ENCODE measurements around the gene LCN6.

The LCN6 gene

GRCh38 chr9:136744773-136745172, 3.6 kb downstream of the LCN6 start:
- peaks cover 12% of the 10 kb centered on the region for H3K4me1 ChIP-seq (ENCODE audit: control insufficient read depth, insufficient read depth, low read length)
- no peaks in the 10 kb centered on the region for H3K36me3 ChIP-seq (ENCODE audit: control insufficient read depth, insufficient read depth, low read length)
- H3K27me3 ChIP-seq (ENCODE audit: control insufficient read depth, insufficient read depth, low read length) = peaks cover 40% of the 10 kb centered on the region
- H3K9ac ChIP-seq (ENCODE audit: low read length) = no peak overlapping the region
- H3K9me3 ChIP-seq (ENCODE audit: control insufficient read depth, low read length) = no peaks in the 10 kb centered on the region
- no peak overlapping the region for H3K4me3 ChIP-seq (ENCODE audit: low read length)

GRCh38 chr9:136743639-136744211, 4.6 kb downstream of the LCN6 start:
- Histone ChIP-seq H3K27me3 (ENCODE audit: control insufficient read depth, insufficient read depth, low read length) (peaks cover 40% of the 10 kb centered on the region), H3K36me3 (ENCODE audit: control insufficient read depth, insufficient read depth, low read length) (no peaks in the 10 kb centered on the region), H3K4me1 (ENCODE audit: control insufficient read depth, insufficient read depth, low read length) (peaks cover 12% of the 10 kb centered on the region), H3K9me3 (ENCODE audit: control insufficient read depth, low read length) (no peaks in the 10 kb centered on the region), H3K4me3 (ENCODE audit: low read length) (no peak overlapping the region), H3K9ac (ENCODE audit: low read length) (no peak overlapping the region)

GRCh38 chr9:136742591-136743391, 5.5 kb downstream of the LCN6 start, which contains the start of gene LCN10:
LCN10 (minus strand) TSS chr9:136742940; CDS start chr9:136742903, 37 bp downstream.
- H3K4me1 ChIP-seq (ENCODE audit: control insufficient read depth, insufficient read depth, low read length) = peaks cover 12% of the 10 kb centered on the region
- no peak within 1 kb of the TSS for H3K4me3 ChIP-seq (ENCODE audit: low read length)
- no peaks in the 10 kb centered on the region for H3K9me3 ChIP-seq (ENCODE audit: control insufficient read depth, low read length)
- H3K36me3 ChIP-seq (ENCODE audit: control insufficient read depth, insufficient read depth, low read length) = no peaks in the 10 kb centered on the region
- no peak within 1 kb of the TSS for H3K9ac ChIP-seq (ENCODE audit: low read length)
- H3K27me3 ChIP-seq (ENCODE audit: control insufficient read depth, insufficient read depth, low read length) = peaks cover 40% of the 10 kb centered on the region

- H3K4me3 ChIP-seq (ENCODE audit: low read length) = no peak overlapping the region
- no peaks in the 10 kb centered on the region for H3K9me3 ChIP-seq (ENCODE audit: control insufficient read depth, low read length)
- no peak overlapping the region for H3K9ac ChIP-seq (ENCODE audit: low read length)
- peaks cover 12% of the 10 kb centered on the region for H3K4me1 ChIP-seq (ENCODE audit: control insufficient read depth, insufficient read depth, low read length)
- H3K36me3 ChIP-seq (ENCODE audit: control insufficient read depth, insufficient read depth, low read length) = no peaks in the 10 kb centered on the region
- peaks cover 40% of the 10 kb centered on the region for H3K27me3 ChIP-seq (ENCODE audit: control insufficient read depth, insufficient read depth, low read length)
These were observed 6.3 kb downstream of the LCN6 start for GRCh38 chr9:136741883-136742571.

- peaks cover 12% of the 10 kb centered on the region for H3K4me1 ChIP-seq (ENCODE audit: control insufficient read depth, insufficient read depth, low read length)
- no peaks in the 10 kb centered on the region for H3K36me3 ChIP-seq (ENCODE audit: control insufficient read depth, insufficient read depth, low read length)
- no peaks in the 10 kb centered on the region for H3K9me3 ChIP-seq (ENCODE audit: control insufficient read depth, low read length)
- H3K27me3 ChIP-seq (ENCODE audit: control insufficient read depth, insufficient read depth, low read length) = peaks cover 40% of the 10 kb centered on the region
- no peak overlapping the region for H3K9ac ChIP-seq (ENCODE audit: low read length)
- H3K4me3 ChIP-seq (ENCODE audit: low read length) = no peak overlapping the region
These were observed 7.1 kb downstream of the LCN6 start for GRCh38 chr9:136740971-136741882.

- Histone ChIP-seq H3K9ac (ENCODE audit: low read length) (no peak overlapping the region), H3K4me1 (ENCODE audit: control insufficient read depth, insufficient read depth, low read length) (peaks cover 12% of the 10 kb centered on the region), H3K36me3 (ENCODE audit: control insufficient read depth, insufficient read depth, low read length) (no peaks in the 10 kb centered on the region), H3K4me3 (ENCODE audit: low read length) (no peak overlapping the region), H3K9me3 (ENCODE audit: control insufficient read depth, low read length) (no peaks in the 10 kb centered on the region), H3K27me3 (ENCODE audit: control insufficient read depth, insufficient read depth, low read length) (peaks cover 40% of the 10 kb centered on the region)
These were observed 7.8 kb downstream of the LCN6 start for GRCh38 chr9:136740491-136740890.

- H3K9me3 ChIP-seq (ENCODE audit: control insufficient read depth, low read length) = no peaks in the 10 kb centered on the region
- H3K4me1 ChIP-seq (ENCODE audit: control insufficient read depth, insufficient read depth, low read length) = peaks cover 12% of the 10 kb centered on the region
- H3K9ac ChIP-seq (ENCODE audit: low read length) = no peak overlapping the region
- peaks cover 40% of the 10 kb centered on the region for H3K27me3 ChIP-seq (ENCODE audit: control insufficient read depth, insufficient read depth, low read length)
- no peak overlapping the region for H3K4me3 ChIP-seq (ENCODE audit: low read length)
- H3K36me3 ChIP-seq (ENCODE audit: control insufficient read depth, insufficient read depth, low read length) = no peaks in the 10 kb centered on the region
These were observed 8.3 kb downstream of the LCN6 start for GRCh38 chr9:136740069-136740468.

GRCh38 chr9:136739509-136739908, 8.8 kb downstream of the LCN6 start:
- H3K4me3 ChIP-seq (ENCODE audit: low read length) = no peak overlapping the region
- no peaks in the 10 kb centered on the region for H3K36me3 ChIP-seq (ENCODE audit: control insufficient read depth, insufficient read depth, low read length)
- peaks cover 12% of the 10 kb centered on the region for H3K4me1 ChIP-seq (ENCODE audit: control insufficient read depth, insufficient read depth, low read length)
- no peaks in the 10 kb centered on the region for H3K9me3 ChIP-seq (ENCODE audit: control insufficient read depth, low read length)
- H3K9ac ChIP-seq (ENCODE audit: low read length) = no peak overlapping the region
- peaks cover 40% of the 10 kb centered on the region for H3K27me3 ChIP-seq (ENCODE audit: control insufficient read depth, insufficient read depth, low read length)

- no peak overlapping the region for H3K9ac ChIP-seq (ENCODE audit: low read length)
- H3K36me3 ChIP-seq (ENCODE audit: control insufficient read depth, insufficient read depth, low read length) = no peaks in the 10 kb centered on the region
- H3K9me3 ChIP-seq (ENCODE audit: control insufficient read depth, low read length) = no peaks in the 10 kb centered on the region
- H3K4me1 ChIP-seq (ENCODE audit: control insufficient read depth, insufficient read depth, low read length) = peaks cover 12% of the 10 kb centered on the region
- peaks cover 40% of the 10 kb centered on the region for H3K27me3 ChIP-seq (ENCODE audit: control insufficient read depth, insufficient read depth, low read length)
- no peak overlapping the region for H3K4me3 ChIP-seq (ENCODE audit: low read length)
These were observed 9.4 kb downstream of the LCN6 start for GRCh38 chr9:136738960-136739359.

GRCh38 chr9:136735812-136736480, 12.4 kb downstream of the LCN6 start:
- no peak overlapping the region for H3K9ac ChIP-seq (ENCODE audit: low read length)
- no peaks in the 10 kb centered on the region for H3K4me1 ChIP-seq (ENCODE audit: control insufficient read depth, insufficient read depth, low read length)
- peaks cover 11% of the 10 kb centered on the region for H3K27me3 ChIP-seq (ENCODE audit: control insufficient read depth, insufficient read depth, low read length)
- no peaks in the 10 kb centered on the region for H3K9me3 ChIP-seq (ENCODE audit: control insufficient read depth, low read length)
- no peaks in the 10 kb centered on the region for H3K36me3 ChIP-seq (ENCODE audit: control insufficient read depth, insufficient read depth, low read length)
- H3K4me3 ChIP-seq (ENCODE audit: low read length) = no peak overlapping the region

GRCh38 chr9:136734837-136735496, 13.4 kb downstream of the LCN6 start:
- peaks cover 2% of the 10 kb centered on the region for H3K27me3 ChIP-seq (ENCODE audit: control insufficient read depth, insufficient read depth, low read length)
- H3K4me1 ChIP-seq (ENCODE audit: control insufficient read depth, insufficient read depth, low read length) = no peaks in the 10 kb centered on the region
- no peak overlapping the region for H3K4me3 ChIP-seq (ENCODE audit: low read length)
- no peaks in the 10 kb centered on the region for H3K36me3 ChIP-seq (ENCODE audit: control insufficient read depth, insufficient read depth, low read length)
- H3K9me3 ChIP-seq (ENCODE audit: control insufficient read depth, low read length) = no peaks in the 10 kb centered on the region
- no peak overlapping the region for H3K9ac ChIP-seq (ENCODE audit: low read length)

All from mucosa of stomach (tissue), 1 donor.